ENCODE results near the gene RAB31. TPM values are rescaled to one million over a fixed set of nuclear protein-coding genes. Genes with fewer than 3 reads are reported as not detected.
"Not testable (repeated sequence)": the region's sequence is repeated elsewhere in the genome, so short reads cannot be mapped to it uniquely, and the experiment has no call there.

RAB31 gene
- total RNA-seq, 2 donors from 2014 or later, result 0.36 to 0.99 TPM

DNA sequence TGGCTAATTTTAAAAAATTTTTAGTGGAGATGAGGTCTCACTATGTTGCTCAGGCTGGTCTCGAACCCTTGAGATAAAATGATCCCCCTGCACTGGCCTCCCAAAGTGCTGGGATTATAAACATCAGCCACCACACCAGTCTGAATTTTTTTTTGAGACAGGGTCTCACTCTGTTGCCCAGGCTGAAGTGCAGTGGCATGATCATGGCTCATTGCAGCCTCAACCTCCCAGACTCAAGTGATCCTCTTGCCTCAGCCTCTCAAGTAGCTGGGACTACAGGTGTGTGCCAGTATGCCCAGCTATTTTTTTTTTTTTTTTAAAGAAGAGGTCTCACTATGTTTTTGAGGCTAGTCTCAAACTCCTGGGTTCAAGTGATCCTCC, 191.4 kb downstream of the RAB31 start:
- not testable (repeated sequence) for H3K36me3 Mint-ChIP-seq; H3K27ac Mint-ChIP-seq; DNase-seq (ENCODE audit: low spot score in 2 of 2); H3K9me3 Mint-ChIP-seq; ATAC-seq

DNA sequence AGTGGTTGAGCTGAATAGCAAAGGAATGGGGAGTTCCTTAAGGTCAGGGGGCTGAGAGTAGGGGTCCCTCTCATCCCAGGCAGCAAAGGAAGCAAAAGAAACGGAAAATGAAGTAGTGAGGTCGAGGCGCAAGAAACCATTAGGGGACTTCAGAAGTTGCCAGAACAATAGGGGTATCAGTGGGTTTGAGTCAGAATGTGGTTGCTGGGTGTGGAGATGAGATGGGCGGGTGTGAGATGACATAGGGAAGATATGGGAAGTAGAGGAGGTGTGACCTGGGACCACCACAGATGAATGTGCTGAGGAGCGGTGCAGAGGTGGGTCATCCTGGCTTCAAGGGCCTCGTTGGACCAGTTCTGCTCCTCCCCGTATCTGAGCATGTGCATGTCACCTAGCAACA, 192.6 kb downstream of the RAB31 start:
- no peak for DNase-seq (ENCODE audit: low spot score in 2 of 2)
- no peak for ATAC-seq
- Mint-ChIP-seq H3K27ac (no peak overlapping the region), H3K9me3 (no peaks in the 10 kb centered on the region), H3K36me3 (no peaks in the 10 kb centered on the region)

DNA sequence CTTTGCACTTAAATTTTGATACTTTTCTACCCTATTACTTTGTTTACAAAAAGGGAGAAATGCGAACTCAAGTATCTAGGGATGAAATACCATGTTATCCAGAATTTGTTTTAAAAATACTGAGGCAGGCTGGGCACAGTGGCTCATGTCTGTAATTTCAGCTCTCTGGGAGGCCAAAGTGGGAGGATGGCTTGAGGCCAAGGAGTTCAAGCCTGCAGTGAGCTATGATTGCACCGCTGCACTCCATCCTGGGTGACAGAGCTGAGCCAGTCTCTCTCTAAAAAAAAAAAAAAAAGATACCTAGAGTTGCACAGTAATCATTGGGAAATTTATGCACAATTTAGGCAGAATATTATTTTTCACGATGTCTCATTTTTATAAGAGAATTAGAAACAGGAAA, 193.3 kb downstream of the RAB31 start:
- Mint-ChIP-seq H3K36me3 (no peaks in the 10 kb centered on the region), H3K9me3 (no peaks in the 10 kb centered on the region), H3K27ac (no peak overlapping the region)
- ATAC-seq (no peak), DNase-seq (ENCODE audit: low spot score in 2 of 2) (no peak)

DNA sequence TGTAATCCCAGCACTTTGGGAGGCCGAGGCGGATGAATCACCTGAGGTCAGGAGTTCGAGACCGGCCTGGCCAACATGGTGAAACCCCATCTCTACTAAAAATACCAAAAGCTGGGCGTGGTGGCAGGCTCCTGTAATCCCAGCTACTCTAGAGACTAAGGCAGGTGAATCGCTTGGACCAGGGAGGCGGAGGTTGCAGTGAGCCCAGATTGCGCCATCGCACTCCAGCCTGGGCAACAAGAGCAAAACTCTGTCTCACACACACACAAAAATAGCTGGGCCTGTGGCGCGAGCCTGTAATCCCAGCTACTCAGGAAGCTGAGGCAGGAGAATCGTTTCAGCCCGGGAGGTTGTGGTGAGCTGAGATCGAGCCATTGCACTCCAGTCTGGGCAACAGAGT, 194.2 kb downstream of the RAB31 start:
- not testable (repeated sequence) for H3K9me3 Mint-ChIP-seq; H3K27ac Mint-ChIP-seq; ATAC-seq; DNase-seq (ENCODE audit: low spot score in 2 of 2); H3K36me3 Mint-ChIP-seq

DNA sequence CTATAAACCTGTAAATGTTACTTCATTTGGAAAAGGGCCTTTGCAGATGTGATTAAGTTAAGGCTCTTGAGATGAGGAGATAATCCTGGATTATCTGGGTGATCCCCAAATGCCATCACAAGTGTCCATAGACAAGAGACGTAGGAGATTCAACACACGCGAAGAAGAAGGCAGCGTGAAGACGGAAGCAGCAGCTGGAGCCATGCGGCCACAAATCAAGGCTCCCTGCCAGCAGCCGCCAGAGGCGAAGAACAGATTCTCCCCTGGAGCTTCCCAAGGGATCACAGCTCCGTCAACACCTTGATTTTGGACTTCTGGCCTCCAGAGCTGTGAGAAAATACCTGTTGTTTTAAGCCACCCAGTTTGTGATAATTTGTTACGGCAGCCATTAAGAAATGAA, 194.7 kb downstream of the RAB31 start:
- no peak for ATAC-seq
- Mint-ChIP-seq H3K36me3 (no peaks in the 10 kb centered on the region), H3K27ac (no peak overlapping the region), H3K9me3 (no peaks in the 10 kb centered on the region)
- DNase-seq (ENCODE audit: low spot score in 2 of 2), result no peak

GRCh38 chr18:9905401-9905922, 197.4 kb downstream of the RAB31 start:
- H3K27ac Mint-ChIP-seq, result no peak overlapping the region
- ATAC-seq (no peak), DNase-seq (ENCODE audit: low spot score in 2 of 2) (no peak)
- no peaks in the 10 kb centered on the region for H3K36me3 Mint-ChIP-seq
- no peaks in the 10 kb centered on the region for H3K9me3 Mint-ChIP-seq

GRCh38 chr18:9906481-9906880, 198.4 kb downstream of the RAB31 start:
- H3K9me3 Mint-ChIP-seq, result no peaks in the 10 kb centered on the region
- ATAC-seq (no peak), DNase-seq (ENCODE audit: low spot score in 2 of 2) (no peak)
- no peak overlapping the region for H3K27ac Mint-ChIP-seq
- no peaks in the 10 kb centered on the region for H3K36me3 Mint-ChIP-seq

DNA sequence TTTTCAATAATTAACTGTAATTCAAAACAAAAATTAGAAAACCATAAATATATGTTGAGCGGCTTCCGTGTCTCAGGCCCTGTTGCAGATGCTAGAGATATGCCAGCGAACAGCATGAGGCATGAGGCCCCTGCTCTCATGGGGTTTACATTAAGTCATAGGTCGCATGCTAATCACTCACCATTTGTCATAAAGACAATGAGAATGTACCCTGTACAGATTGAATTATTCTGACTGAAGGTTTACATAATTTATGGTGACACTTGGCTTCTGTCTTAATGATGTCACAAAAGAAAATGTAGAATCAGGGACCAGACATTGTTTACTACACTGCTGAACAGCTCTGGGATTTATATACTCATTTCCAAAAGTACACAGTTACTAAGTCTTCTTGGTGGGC, 199.8 kb downstream of the RAB31 start:
- Mint-ChIP-seq H3K9me3 (peaks cover 0 to 7% of the 10 kb centered on the region in 2 donors), H3K36me3 (peaks cover 6 to 7% of the 10 kb centered on the region in 2 donors), H3K27ac (no peak overlapping the region)
- DNase-seq (ENCODE audit: low spot score in 2 of 2) (no peak), ATAC-seq (no peak)

GRCh38 chr18:9910071-9910470, 202.0 kb downstream of the RAB31 start:
- DNase-seq (ENCODE audit: low spot score in 2 of 2), result no peak
- Mint-ChIP-seq H3K9me3 (peaks cover 0 to 7% of the 10 kb centered on the region in 2 donors), H3K27ac (no peak overlapping the region), H3K36me3 (peaks cover 7 to 16% of the 10 kb centered on the region in 2 donors)
- no peak for ATAC-seq

DNA sequence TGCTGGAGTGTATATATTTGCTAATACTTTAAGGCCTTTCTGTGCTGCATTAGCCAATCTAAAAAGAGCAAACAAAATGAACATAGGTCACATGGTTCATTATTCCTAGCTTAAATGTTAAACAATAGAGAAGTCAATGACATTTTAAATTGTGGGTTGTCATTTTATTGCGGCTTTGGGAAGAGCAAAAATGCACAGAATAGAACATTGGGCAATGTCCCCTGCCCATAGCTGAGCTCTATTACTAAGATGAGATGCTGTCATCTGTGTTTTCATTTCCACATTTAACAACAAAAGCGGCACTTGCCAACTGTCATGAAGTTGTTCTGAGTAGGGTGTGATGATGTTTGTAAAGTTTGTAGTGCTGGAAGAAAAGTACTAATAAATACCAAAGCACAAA, 202.6 kb downstream of the RAB31 start:
- Mint-ChIP-seq H3K36me3 (peaks cover 7 to 21% of the 10 kb centered on the region in 2 donors), H3K9me3 (peaks cover 0 to 7% of the 10 kb centered on the region in 2 donors), H3K27ac (no peak overlapping the region)
- ATAC-seq, result no peak
- no peak for DNase-seq (ENCODE audit: low spot score in 2 of 2)

DNA sequence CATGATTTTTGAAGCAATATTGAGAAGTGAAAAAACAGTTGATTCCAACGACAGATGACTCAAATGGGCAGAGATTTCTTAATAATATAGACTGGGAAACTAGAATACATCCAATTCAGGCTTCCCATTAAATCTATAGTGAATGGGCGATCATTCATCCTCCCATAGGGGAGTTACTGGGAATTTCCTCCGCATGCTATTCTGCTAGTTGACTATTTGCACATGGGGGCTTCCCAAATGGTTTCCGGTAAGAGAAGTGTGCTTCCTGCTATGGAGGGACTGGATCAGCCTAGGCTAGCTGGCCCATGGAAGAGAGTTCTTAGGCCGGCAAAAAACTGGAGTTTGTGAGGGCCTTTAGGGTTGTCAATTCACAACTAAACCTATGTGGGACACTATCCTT, 203.1 kb downstream of the RAB31 start:
- Mint-ChIP-seq H3K36me3 (peaks cover 9 to 26% of the 10 kb centered on the region in 2 donors), H3K27ac (no peak overlapping the region), H3K9me3 (peaks cover 0 to 7% of the 10 kb centered on the region in 2 donors)
- DNase-seq (ENCODE audit: low spot score in 2 of 2) (no peak), ATAC-seq (no peak)

Other genes with a start within 250 kb of the RAB31 start
- gene RALBP1, start 232.8 kb upstream of the RAB31 start, total RNA-seq, result 10 to 100 TPM; 50.6 to 51.6 TPM
- 10 to 100 TPM; 22.6 to 26.7 TPM for gene PPP4R1, start 93.7 kb upstream of the RAB31 start, total RNA-seq
- not detected for gene TXNDC2, start 177.7 kb downstream of the RAB31 start, total RNA-seq
- gene VAPA, start 205.7 kb downstream of the RAB31 start, total RNA-seq, result 100 to 1,000 TPM; 162 to 201 TPM